ENCODE results near the gene CRIM1. TPM values are rescaled to one million over a fixed set of nuclear protein-coding genes. Genes with fewer than 3 reads are reported as not detected.

The CRIM1 gene
- total and polyA plus RNA-seq, 3 experiments from 2014 or later, result 2.5 to 11.1 (median 10.7) TPM

DNA sequence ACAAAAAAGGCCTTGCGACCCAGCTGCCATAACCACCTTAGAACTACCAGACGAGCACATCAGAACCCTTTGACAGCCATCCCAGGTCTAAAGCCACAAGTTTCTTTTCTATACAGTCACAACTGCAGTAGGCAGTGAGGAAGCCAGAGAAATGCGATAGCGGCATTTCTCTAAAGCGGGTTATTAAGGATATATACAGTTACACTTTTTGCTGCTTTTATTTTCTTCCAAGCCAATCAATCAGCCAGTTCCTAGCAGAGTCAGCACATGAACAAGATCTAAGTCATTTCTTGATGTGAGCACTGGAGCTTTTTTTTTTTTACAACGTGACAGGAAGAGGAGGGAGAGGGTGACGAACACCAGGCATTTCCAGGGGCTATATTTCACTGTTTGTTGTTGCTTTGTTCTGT is 193.6 kb downstream of the CRIM1 start:
- H3K36me3 ChIP-seq (ENCODE audit: insufficient read depth, low read length), result peaks cover 7% of the 10 kb centered on the region
- Mint-ChIP-seq H3K4me3 (peak overlapping the region in 1 of 7 donors; percentile 24), H3K36me3 (peaks cover 0 to 72% (median 30%) of the 10 kb centered on the region in 3 donors), H3K27me3 (no peaks in the 10 kb centered on the region), H3K9me3 (no peaks in the 10 kb centered on the region), H3K4me1 (peaks cover 0 to 15% (median 3%) of the 10 kb centered on the region in 3 donors), H3K27ac (peak overlapping the region in 4 of 8 donors; percentile 8 to 79 (median 17))
- H3K27me3 ChIP-seq (ENCODE audit: insufficient read depth, low read length, poor library complexity, severe bottlenecking), result no peaks in the 10 kb centered on the region
- DNase-seq, result peak in 1 of 5 donors; percentile 26
- H3K4me1 ChIP-seq (ENCODE audit: insufficient read depth, low read length), result peaks cover 4% of the 10 kb centered on the region
- no peaks in the 10 kb centered on the region for H3K9me3 ChIP-seq (ENCODE audit: low read length)
- ChIA-PET POLR2A (no interaction called here), CTCF (no interaction called here)
- no peak overlapping the region for H3K4me3 ChIP-seq (ENCODE audit: low read length)
- no peak overlapping the region for H3K27ac ChIP-seq (ENCODE audit: low read depth, low read length)

DNA sequence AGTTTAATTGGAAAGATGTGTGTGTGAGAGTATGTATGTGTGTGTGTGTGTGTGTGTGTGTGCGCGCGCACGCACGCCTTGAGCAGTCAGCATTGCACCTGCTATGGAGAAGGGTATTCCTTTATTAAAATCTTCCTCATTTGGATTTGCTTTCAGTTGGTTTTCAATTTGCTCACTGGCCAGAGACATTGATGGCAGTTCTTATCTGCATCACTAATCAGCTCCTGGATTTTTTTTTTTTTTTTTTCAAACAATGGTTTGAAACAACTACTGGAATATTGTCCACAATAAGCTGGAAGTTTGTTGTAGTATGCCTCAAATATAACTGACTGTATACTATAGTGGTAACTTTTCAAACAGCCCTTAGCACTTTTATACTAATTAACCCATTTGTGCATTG is 194.4 kb downstream of the CRIM1 start:
- ChIA-PET CTCF (no interaction called here), POLR2A (no interaction called here)
- Histone ChIP-seq H3K4me1 (ENCODE audit: insufficient read depth, low read length) (peaks cover 4% of the 10 kb centered on the region), H3K36me3 (ENCODE audit: insufficient read depth, low read length) (peaks cover 7% of the 10 kb centered on the region), H3K27ac (ENCODE audit: low read depth, low read length) (no peak overlapping the region), H3K4me3 (ENCODE audit: low read length) (no peak overlapping the region), H3K27me3 (ENCODE audit: insufficient read depth, low read length, poor library complexity, severe bottlenecking) (no peaks in the 10 kb centered on the region), H3K9me3 (ENCODE audit: low read length) (no peaks in the 10 kb centered on the region)
- H3K27ac Mint-ChIP-seq, result peak overlapping the region in 1 of 8 donors; percentile 1
- H3K4me1 Mint-ChIP-seq, result peaks cover 0 to 15% (median 3%) of the 10 kb centered on the region in 3 donors
- DNase-seq, result no peak
- peaks cover 3 to 72% (median 29%) of the 10 kb centered on the region in 3 donors for H3K36me3 Mint-ChIP-seq
- H3K27me3 Mint-ChIP-seq, result no peaks in the 10 kb centered on the region
- H3K9me3 Mint-ChIP-seq, result no peaks in the 10 kb centered on the region
- no peak overlapping the region for H3K4me3 Mint-ChIP-seq

DNA sequence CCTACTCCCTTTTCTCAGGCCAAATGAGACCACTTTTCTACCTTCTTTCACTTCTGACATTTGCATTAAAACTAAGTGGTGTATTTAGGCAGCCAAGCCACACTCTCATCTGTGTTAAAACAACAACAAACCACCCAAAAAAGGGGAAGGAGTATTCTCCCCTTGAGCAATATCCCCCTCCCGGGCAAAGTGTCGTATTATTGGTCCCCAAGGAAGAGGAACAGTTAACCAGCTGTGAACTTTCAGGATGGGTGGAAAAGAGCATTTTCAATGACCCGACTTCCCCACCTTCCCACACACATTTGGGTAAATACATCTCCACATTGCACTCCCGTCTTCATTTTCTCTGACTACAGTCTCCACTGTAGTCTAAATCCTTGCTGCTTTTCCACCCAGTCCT is 198.1 kb downstream of the CRIM1 start:
- ChIA-PET POLR2A (no interaction called here), CTCF (no interaction called here)
- Mint-ChIP-seq H3K27me3 (no peaks in the 10 kb centered on the region), H3K4me3 (no peak overlapping the region), H3K36me3 (peaks cover 7 to 71% (median 20%) of the 10 kb centered on the region in 3 donors), H3K4me1 (peaks cover 0 to 10% (median 3%) of the 10 kb centered on the region in 3 donors), H3K27ac (peak overlapping the region in 3 of 8 donors; percentile 18 to 70 (median 44)), H3K9me3 (no peaks in the 10 kb centered on the region)
- H3K27ac ChIP-seq (ENCODE audit: low read depth, low read length), result no peak overlapping the region
- H3K4me1 ChIP-seq (ENCODE audit: insufficient read depth, low read length), result peaks cover 4% of the 10 kb centered on the region
- peaks cover 4% of the 10 kb centered on the region for H3K36me3 ChIP-seq (ENCODE audit: insufficient read depth, low read length)
- H3K27me3 ChIP-seq (ENCODE audit: insufficient read depth, low read length, poor library complexity, severe bottlenecking), result no peaks in the 10 kb centered on the region
- H3K4me3 ChIP-seq (ENCODE audit: low read length), result no peak overlapping the region
- no peak for DNase-seq
- no peaks in the 10 kb centered on the region for H3K9me3 ChIP-seq (ENCODE audit: low read length)

DNA sequence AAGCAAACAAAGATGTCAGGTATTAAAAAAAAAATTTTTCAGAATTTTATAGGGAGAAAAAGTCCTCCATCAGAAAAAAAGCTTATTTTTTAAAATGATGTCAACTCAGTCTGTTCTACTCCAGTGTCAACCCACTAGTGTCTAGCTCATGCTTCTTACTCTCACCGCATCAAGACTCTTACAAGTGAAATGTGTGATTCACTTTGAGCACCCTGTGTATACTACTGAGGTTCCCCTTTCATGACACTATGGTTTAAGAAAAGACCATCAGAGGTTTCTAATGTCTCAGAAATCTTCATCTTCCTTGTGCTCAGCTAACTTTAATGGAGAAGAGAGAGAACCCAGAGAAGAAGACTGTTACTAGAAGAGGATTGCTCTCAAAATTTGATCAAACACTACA is 199.0 kb downstream of the CRIM1 start:
- peaks cover 4% of the 10 kb centered on the region for H3K4me1 ChIP-seq (ENCODE audit: insufficient read depth, low read length)
- H3K27ac ChIP-seq (ENCODE audit: low read depth, low read length), result no peak overlapping the region
- no peak overlapping the region for H3K4me3 Mint-ChIP-seq
- H3K27me3 ChIP-seq (ENCODE audit: insufficient read depth, low read length, poor library complexity, severe bottlenecking), result no peaks in the 10 kb centered on the region
- no peaks in the 10 kb centered on the region for H3K27me3 Mint-ChIP-seq
- H3K9me3 ChIP-seq (ENCODE audit: low read length), result no peaks in the 10 kb centered on the region
- DNase-seq, result no peak
- ChIA-PET POLR2A (no interaction called here), CTCF (no interaction called here)
- H3K36me3 Mint-ChIP-seq, result peaks cover 7 to 69% (median 20%) of the 10 kb centered on the region in 3 donors
- no peak overlapping the region for H3K27ac Mint-ChIP-seq
- H3K4me3 ChIP-seq (ENCODE audit: low read length), result no peak overlapping the region
- peaks cover 4% of the 10 kb centered on the region for H3K36me3 ChIP-seq (ENCODE audit: insufficient read depth, low read length)
- no peaks in the 10 kb centered on the region for H3K9me3 Mint-ChIP-seq
- peaks cover 3 to 8% (median 4%) of the 10 kb centered on the region in 3 donors for H3K4me1 Mint-ChIP-seq

- H3K4me3 Mint-ChIP-seq, result no peak overlapping the region
- no peaks in the 10 kb centered on the region for H3K9me3 Mint-ChIP-seq
- peaks cover 0 to 4% (median 4%) of the 10 kb centered on the region in 3 donors for H3K4me1 Mint-ChIP-seq
- H3K27ac ChIP-seq (ENCODE audit: low read depth, low read length), result no peak overlapping the region
- H3K4me1 ChIP-seq (ENCODE audit: insufficient read depth, low read length), result no peaks in the 10 kb centered on the region
- CTCF ChIA-PET, result interaction anchor here (1.0 kb wide), 1 partner anchor 9 kb away, joined by 4 read pairs; no protein-coding TSS in a partner anchor
- POLR2A ChIA-PET, result no interaction called here
- DNase-seq, result no peak
- no peaks in the 10 kb centered on the region for H3K27me3 ChIP-seq (ENCODE audit: insufficient read depth, low read length, poor library complexity, severe bottlenecking)
- no peaks in the 10 kb centered on the region for H3K27me3 Mint-ChIP-seq
- H3K27ac Mint-ChIP-seq, result no peak overlapping the region
- no peaks in the 10 kb centered on the region for H3K9me3 ChIP-seq (ENCODE audit: low read length)
- H3K36me3 Mint-ChIP-seq, result peaks cover 7 to 72% (median 20%) of the 10 kb centered on the region in 3 donors
- peaks cover 4% of the 10 kb centered on the region for H3K36me3 ChIP-seq (ENCODE audit: insufficient read depth, low read length)
- no peak overlapping the region for H3K4me3 ChIP-seq (ENCODE audit: low read length)
These were observed 200.2 kb downstream of the CRIM1 start for GRCh38 chr2:36555789-36556188.

GRCh38 chr2:36556842-36557241 is 201.3 kb downstream of the CRIM1 start:
- Mint-ChIP-seq H3K27ac (no peak overlapping the region), H3K9me3 (no peaks in the 10 kb centered on the region), H3K4me1 (peaks cover 0 to 4% (median 4%) of the 10 kb centered on the region in 3 donors), H3K27me3 (no peaks in the 10 kb centered on the region), H3K36me3 (peaks cover 7 to 70% (median 20%) of the 10 kb centered on the region in 3 donors), H3K4me3 (no peak overlapping the region)
- H3K36me3 ChIP-seq (ENCODE audit: insufficient read depth, low read length), result no peaks in the 10 kb centered on the region
- no peaks in the 10 kb centered on the region for H3K27me3 ChIP-seq (ENCODE audit: insufficient read depth, low read length, poor library complexity, severe bottlenecking)
- no peak overlapping the region for H3K27ac ChIP-seq (ENCODE audit: low read depth, low read length)
- no peak overlapping the region for H3K4me3 ChIP-seq (ENCODE audit: low read length)
- H3K9me3 ChIP-seq (ENCODE audit: low read length), result no peaks in the 10 kb centered on the region
- POLR2A ChIA-PET, result no interaction called here
- DNase-seq, result no peak
- CTCF ChIA-PET, result no interaction called here
- no peaks in the 10 kb centered on the region for H3K4me1 ChIP-seq (ENCODE audit: insufficient read depth, low read length)

DNA sequence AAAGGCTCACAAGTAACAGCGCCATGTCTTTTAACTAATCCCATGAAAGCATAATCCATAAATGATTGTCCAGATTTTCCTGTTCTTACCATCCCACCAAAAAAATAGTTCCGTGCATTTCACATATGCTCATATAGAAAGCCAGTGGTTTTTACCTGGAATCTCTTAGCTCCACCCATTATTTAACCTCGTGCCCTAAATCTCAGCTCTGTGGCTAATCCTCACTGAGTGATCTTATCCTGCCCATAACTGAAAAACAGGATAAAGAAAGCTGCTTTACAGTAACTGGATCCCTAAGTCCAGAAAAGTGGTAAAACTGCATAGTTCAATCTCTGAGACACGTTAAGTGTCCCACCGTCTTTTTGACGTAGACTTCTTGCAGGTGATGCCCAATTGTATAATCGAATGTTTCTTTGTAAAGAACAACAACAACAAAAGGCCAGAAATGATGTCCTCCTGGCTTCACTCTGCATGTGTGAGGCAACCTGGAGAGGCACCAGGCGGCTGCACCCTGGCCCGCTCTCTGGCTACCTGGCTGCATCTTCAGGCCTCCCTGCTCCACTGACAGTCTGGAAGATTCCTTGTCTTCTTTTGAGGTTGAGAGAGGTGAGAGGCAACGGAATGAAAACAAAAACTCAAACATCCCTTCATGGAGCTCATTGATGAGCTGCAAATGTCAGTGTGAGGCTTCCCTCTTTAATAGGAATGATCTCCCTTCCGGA is 203.8 kb downstream of the CRIM1 start:
- no peak for DNase-seq
- Histone ChIP-seq H3K4me1 (ENCODE audit: insufficient read depth, low read length) (no peaks in the 10 kb centered on the region), H3K27me3 (ENCODE audit: insufficient read depth, low read length, poor library complexity, severe bottlenecking) (no peaks in the 10 kb centered on the region), H3K4me3 (ENCODE audit: low read length) (no peak overlapping the region), H3K27ac (ENCODE audit: low read depth, low read length) (no peak overlapping the region), H3K9me3 (ENCODE audit: low read length) (no peaks in the 10 kb centered on the region), H3K36me3 (ENCODE audit: insufficient read depth, low read length) (no peaks in the 10 kb centered on the region)
- Mint-ChIP-seq H3K4me3 (no peak overlapping the region), H3K27ac (peak overlapping the region in 2 of 8 donors; percentile 9 to 19), H3K4me1 (peaks cover 4 to 11% (median 10%) of the 10 kb centered on the region in 3 donors), H3K27me3 (no peaks in the 10 kb centered on the region), H3K9me3 (no peaks in the 10 kb centered on the region), H3K36me3 (peaks cover 10 to 67% (median 22%) of the 10 kb centered on the region in 3 donors)
- ChIA-PET CTCF (no interaction called here), POLR2A (no interaction called here)

GRCh38 chr2:36560726-36561125 is 205.1 kb downstream of the CRIM1 start:
- Histone ChIP-seq H3K36me3 (ENCODE audit: insufficient read depth, low read length) (no peaks in the 10 kb centered on the region), H3K27me3 (ENCODE audit: insufficient read depth, low read length, poor library complexity, severe bottlenecking) (no peaks in the 10 kb centered on the region), H3K27ac (ENCODE audit: low read depth, low read length) (no peak overlapping the region), H3K9me3 (ENCODE audit: low read length) (no peaks in the 10 kb centered on the region), H3K4me3 (ENCODE audit: low read length) (no peak overlapping the region), H3K4me1 (ENCODE audit: insufficient read depth, low read length) (no peaks in the 10 kb centered on the region)
- Mint-ChIP-seq H3K36me3 (peaks cover 11 to 69% (median 26%) of the 10 kb centered on the region in 3 donors), H3K27me3 (no peaks in the 10 kb centered on the region), H3K9me3 (no peaks in the 10 kb centered on the region), H3K4me1 (peaks cover 10 to 17% (median 16%) of the 10 kb centered on the region in 3 donors), H3K4me3 (no peak overlapping the region), H3K27ac (no peak overlapping the region)
- no peak for DNase-seq
- ChIA-PET CTCF (no interaction called here), POLR2A (no interaction called here)
